SK-N-SH treated with all-trans-retinoic acid at 6 μM for 48 hours (cell line): Measurements from ENCODE around the gene PHLDA3.

Experiments
- GLIS3 ChIP-seq: fragments of 250-450 bp; sonication (Bioruptor Pico); IDR thresholded peaks from 2 replicates; pipeline ENCODE4 v1.5.0; 2020; ENCODE audit warnings: mild to moderate bottlenecking, moderate library complexity
- TCF4 ChIP-seq: fragments of 250-450 bp; sonication (Bioruptor Pico); IDR thresholded peaks from 2 replicates; pipeline ENCODE4 v1.8.0; 2021; ENCODE audit warnings: mild to moderate bottlenecking, moderate library complexity, borderline replicate concordance
- TF ChIP-seq, protein P1 (sequence below): fragments of 250-450 bp; sonication (Bioruptor Pico); IDR thresholded peaks from 2 replicates; pipeline ENCODE4 v1.5.0; 2020; ENCODE audit warnings: mild to moderate bottlenecking, moderate library complexity

DNA sequence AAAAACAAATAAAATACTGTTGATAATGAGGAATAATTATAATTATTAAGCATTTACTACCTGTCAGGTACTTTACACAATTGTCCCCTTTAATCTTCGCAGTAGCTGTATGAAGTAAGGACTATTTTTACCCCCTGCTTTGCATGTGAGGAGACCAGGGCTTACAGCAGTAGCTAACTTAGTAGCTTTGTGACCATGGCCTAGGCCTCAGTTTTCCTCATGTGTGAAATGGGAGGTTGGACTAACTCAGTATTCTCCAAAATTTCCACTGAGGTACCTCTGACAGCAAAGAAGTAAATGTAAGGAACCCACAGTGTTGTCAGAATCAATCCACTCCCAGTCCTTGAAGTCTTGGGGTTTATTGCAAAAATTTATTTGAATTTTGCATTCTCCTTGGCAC lies 41.7 kb upstream of the PHLDA3 start:
- TF ChIP-seq GLIS3 (CRISPR knock-in tag) (no peak), TCF4 (CRISPR knock-in tag) (no peak)
- TF ChIP-seq, protein P1, sequence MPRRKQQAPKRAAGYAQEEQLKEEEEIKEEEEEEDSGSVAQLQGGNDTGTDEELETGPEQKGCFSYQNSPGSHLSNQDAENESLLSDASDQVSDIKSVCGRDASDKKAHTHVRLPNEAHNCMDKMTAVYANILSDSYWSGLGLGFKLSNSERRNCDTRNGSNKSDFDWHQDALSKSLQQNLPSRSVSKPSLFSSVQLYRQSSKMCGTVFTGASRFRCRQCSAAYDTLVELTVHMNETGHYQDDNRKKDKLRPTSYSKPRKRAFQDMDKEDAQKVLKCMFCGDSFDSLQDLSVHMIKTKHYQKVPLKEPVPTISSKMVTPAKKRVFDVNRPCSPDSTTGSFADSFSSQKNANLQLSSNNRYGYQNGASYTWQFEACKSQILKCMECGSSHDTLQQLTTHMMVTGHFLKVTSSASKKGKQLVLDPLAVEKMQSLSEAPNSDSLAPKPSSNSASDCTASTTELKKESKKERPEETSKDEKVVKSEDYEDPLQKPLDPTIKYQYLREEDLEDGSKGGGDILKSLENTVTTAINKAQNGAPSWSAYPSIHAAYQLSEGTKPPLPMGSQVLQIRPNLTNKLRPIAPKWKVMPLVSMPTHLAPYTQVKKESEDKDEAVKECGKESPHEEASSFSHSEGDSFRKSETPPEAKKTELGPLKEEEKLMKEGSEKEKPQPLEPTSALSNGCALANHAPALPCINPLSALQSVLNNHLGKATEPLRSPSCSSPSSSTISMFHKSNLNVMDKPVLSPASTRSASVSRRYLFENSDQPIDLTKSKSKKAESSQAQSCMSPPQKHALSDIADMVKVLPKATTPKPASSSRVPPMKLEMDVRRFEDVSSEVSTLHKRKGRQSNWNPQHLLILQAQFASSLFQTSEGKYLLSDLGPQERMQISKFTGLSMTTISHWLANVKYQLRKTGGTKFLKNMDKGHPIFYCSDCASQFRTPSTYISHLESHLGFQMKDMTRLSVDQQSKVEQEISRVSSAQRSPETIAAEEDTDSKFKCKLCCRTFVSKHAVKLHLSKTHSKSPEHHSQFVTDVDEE, result no peak
